ENCODE measurements around the gene RPL41. TPM values are rescaled to one million over a fixed set of nuclear protein-coding genes. Genes with fewer than 3 reads are reported as not detected.

RPL41 gene
- total RNA-seq, 2 donors from 2014 or later = 4,305 to 4,379 TPM

- H3K27ac Mint-ChIP-seq = peak overlapping the region; percentile 95
- H3K4me1 Mint-ChIP-seq = peaks cover 34% of the 10 kb centered on the region
- DNase-seq = peak; percentile 93
- Histone ChIP-seq H3K27me3 (ENCODE audit: control insufficient read depth, insufficient read depth, low read length, poor library complexity, severe bottlenecking) (no peaks in the 10 kb centered on the region), H3K4me1 (ENCODE audit: control insufficient read depth, insufficient read depth, low read length) (peaks cover 12% of the 10 kb centered on the region), H3K9ac (ENCODE audit: extremely low read depth, low read length, poor library complexity, severe bottlenecking) (peak overlapping the region; percentile 78), H3K4me3 (ENCODE audit: low read length) (peak overlapping the region; percentile 92), H3K27ac (ENCODE audit: low read depth, low read length) (peak overlapping the region; percentile 70), H3K9me3 (ENCODE audit: control insufficient read depth, low read length) (no peaks in the 10 kb centered on the region), H3K36me3 (ENCODE audit: control insufficient read depth, insufficient read depth, low read length) (peaks cover 19% of the 10 kb centered on the region)
- no peaks in the 10 kb centered on the region for H3K9me3 Mint-ChIP-seq
- H3K36me3 Mint-ChIP-seq (ENCODE audit: low read depth) = peaks cover 12% of the 10 kb centered on the region
- peak overlapping the region; percentile 85 for H3K4me3 Mint-ChIP-seq
- TF ChIP-seq CTCF (conservative IDR thresholded peaks at IDR 0.05) = peak; percentile 79
- 13 to 16% methylated on average over 5 to 12 of the region's 12 CpGs for WGBS, 2 experiments (ENCODE audit: insufficient coverage in 1 of 2, insufficient read length in 1 of 2)
- no peaks in the 10 kb centered on the region for H3K27me3 Mint-ChIP-seq (ENCODE audit: insufficient read depth)
Observed at GRCh38 chr12:56151672-56152131, 35.3 kb downstream of the RPL41 start.

- Histone ChIP-seq H3K36me3 (ENCODE audit: control insufficient read depth, insufficient read depth, low read length) (peaks cover 19% of the 10 kb centered on the region), H3K9me3 (ENCODE audit: control insufficient read depth, low read length) (no peaks in the 10 kb centered on the region), H3K9ac (ENCODE audit: extremely low read depth, low read length, poor library complexity, severe bottlenecking) (peak within 1 kb of the TSS; percentile 78), H3K4me1 (ENCODE audit: control insufficient read depth, insufficient read depth, low read length) (peaks cover 12% of the 10 kb centered on the region), H3K27ac (ENCODE audit: low read depth, low read length) (peak within 1 kb of the TSS; percentile 70), H3K4me3 (ENCODE audit: low read length) (peak within 1 kb of the TSS; percentile 92), H3K27me3 (ENCODE audit: control insufficient read depth, insufficient read depth, low read length, poor library complexity, severe bottlenecking) (no peaks in the 10 kb centered on the region)
- peak within 1 kb of the TSS; percentile 85 for H3K4me3 Mint-ChIP-seq
- peak; percentile 98 for DNase-seq
- H3K4me1 Mint-ChIP-seq = peaks cover 35% of the 10 kb centered on the region
- TF ChIP-seq CTCF (conservative IDR thresholded peaks at IDR 0.05) = no peak
- H3K36me3 Mint-ChIP-seq (ENCODE audit: low read depth) = peaks cover 12% of the 10 kb centered on the region
- H3K27me3 Mint-ChIP-seq (ENCODE audit: insufficient read depth) = no peaks in the 10 kb centered on the region
- no peaks in the 10 kb centered on the region for H3K9me3 Mint-ChIP-seq
- peak within 1 kb of the TSS; percentile 95 for H3K27ac Mint-ChIP-seq
- WGBS, 2 experiments (ENCODE audit: insufficient coverage in 1 of 2, insufficient read length in 1 of 2) = 0% methylated on average over 10 to 36 of the region's 37 CpGs
Observed at GRCh38 chr12:56152132-56152755, 35.8 kb downstream of the RPL41 start, which contains the start of gene MYL6B. Gene MYL6B (plus strand): TSS chr12:56152587. CDS start chr12:56153919, 1,332 bp downstream.

DNA sequence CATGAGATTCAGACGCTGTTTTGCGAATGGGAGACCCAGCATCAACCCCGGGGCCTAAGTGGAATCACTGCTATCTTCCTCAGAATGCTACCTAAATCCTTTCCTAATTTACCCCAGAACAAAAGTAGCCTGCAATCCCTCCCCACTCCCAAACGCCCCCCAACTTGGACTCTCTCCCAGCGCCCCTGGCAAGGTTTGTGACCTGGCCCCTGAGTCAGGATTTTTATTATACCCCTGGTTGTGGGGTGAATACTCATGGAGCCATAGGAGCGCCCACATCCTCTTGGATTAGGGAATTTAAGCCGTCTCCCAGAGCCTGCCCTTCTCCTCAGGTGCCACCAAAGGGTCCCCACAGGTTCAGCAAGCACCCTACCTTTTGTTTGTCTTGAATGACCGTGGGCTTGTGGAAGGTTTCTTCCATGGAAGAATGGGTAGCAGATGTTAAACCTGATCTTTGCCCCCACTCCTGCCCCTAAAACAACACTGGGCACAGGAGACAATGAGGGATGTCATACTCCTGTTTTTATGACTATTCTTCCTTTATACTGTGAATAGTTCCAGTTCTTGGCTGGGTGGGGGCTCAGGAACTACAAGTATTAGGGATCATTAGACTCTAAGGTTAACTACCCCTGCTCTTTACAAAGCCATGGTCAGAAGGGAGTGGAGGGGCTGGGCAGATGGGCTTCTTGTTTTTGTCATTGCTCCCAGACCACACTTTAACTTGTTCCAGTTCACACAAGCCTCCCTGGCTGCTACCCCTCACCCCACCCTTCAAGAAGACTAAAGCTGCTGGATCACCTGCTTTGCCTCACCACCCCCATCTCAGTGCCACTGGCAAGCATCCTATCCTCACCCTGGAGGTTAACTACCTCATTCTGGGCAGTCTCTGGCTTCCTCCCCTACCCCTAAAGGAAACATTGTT lies 36.6 kb downstream of the RPL41 start:
- Mint-ChIP-seq H3K9me3 (no peaks in the 10 kb centered on the region), H3K4me1 (peaks cover 41% of the 10 kb centered on the region), H3K36me3 (ENCODE audit: low read depth) (peaks cover 12% of the 10 kb centered on the region), H3K27ac (peak overlapping the region; percentile 95), H3K4me3 (peak overlapping the region; percentile 85), H3K27me3 (ENCODE audit: insufficient read depth) (no peaks in the 10 kb centered on the region)
- H3K9ac ChIP-seq (ENCODE audit: extremely low read depth, low read length, poor library complexity, severe bottlenecking) = peak overlapping the region; percentile 78
- 17% methylated on average over 8 of the region's 8 CpGs; no CpG with 5 or more reads in 1 of the 2 experiments for WGBS, 2 experiments (ENCODE audit: insufficient coverage in 1 of 2, insufficient read length in 1 of 2)
- peak overlapping the region; percentile 92 for H3K4me3 ChIP-seq (ENCODE audit: low read length)
- H3K27ac ChIP-seq (ENCODE audit: low read depth, low read length) = no peak overlapping the region
- H3K36me3 ChIP-seq (ENCODE audit: control insufficient read depth, insufficient read depth, low read length) = peaks cover 19% of the 10 kb centered on the region
- H3K4me1 ChIP-seq (ENCODE audit: control insufficient read depth, insufficient read depth, low read length) = peaks cover 12% of the 10 kb centered on the region
- H3K9me3 ChIP-seq (ENCODE audit: control insufficient read depth, low read length) = no peaks in the 10 kb centered on the region
- H3K27me3 ChIP-seq (ENCODE audit: control insufficient read depth, insufficient read depth, low read length, poor library complexity, severe bottlenecking) = no peaks in the 10 kb centered on the region
- no peak for TF ChIP-seq CTCF (conservative IDR thresholded peaks at IDR 0.05)
- DNase-seq = no peak
